Osteocyte (in vitro differentiated cells): Measurements from ENCODE around the gene CBX3. TPM values are rescaled to one million over a fixed set of nuclear protein-coding genes. Genes with fewer than 3 reads are reported as not detected.
A peak's percentile ranks its signal among the peaks of the same experiment; 100 is the strongest.
"Not testable (repeated sequence)": the region's sequence is repeated elsewhere in the genome, so short reads cannot be mapped to it uniquely, and the experiment has no call there.

Experiments
- DNase-seq: peaks from one replicate; pipeline ENCODE4 v3.0.0; 2021; ENCODE audit warnings: mixed read lengths; ENCODE audit not compliant: unreplicated experiment; ENCODE audit errors: extremely low spot score
- H3K27ac Mint-ChIP-seq: one replicate; pipeline ENCODE4 v1.8.0; 2021; ENCODE audit warnings: mild to moderate bottlenecking, mixed read lengths; ENCODE audit not compliant: unreplicated experiment
- H3K27me3 Mint-ChIP-seq: one replicate; pipeline ENCODE4 v1.8.0; 2021; ENCODE audit warnings: mixed read lengths; ENCODE audit not compliant: unreplicated experiment
- H3K36me3 Mint-ChIP-seq: one replicate; pipeline ENCODE4 v1.8.0; 2021; ENCODE audit warnings: mixed read lengths; ENCODE audit not compliant: unreplicated experiment
- H3K4me1 Mint-ChIP-seq: one replicate; pipeline ENCODE4 v1.8.0; 2021; ENCODE audit warnings: mixed read lengths; ENCODE audit not compliant: unreplicated experiment
- H3K4me3 Mint-ChIP-seq: one replicate; pipeline ENCODE4 v1.8.0; 2021; ENCODE audit warnings: mild to moderate bottlenecking, moderate library complexity, mixed read lengths; ENCODE audit not compliant: unreplicated experiment
- H3K9me3 Mint-ChIP-seq: one replicate; pipeline ENCODE4 v1.8.0; 2021; ENCODE audit warnings: mixed read lengths; ENCODE audit not compliant: unreplicated experiment
- total RNA-seq: library from RNA; stranded (reverse); gene quantifications from 2 replicates; pipeline ENCODE4 v1.2.1, GENCODE V29; 2021
- TF ChIP-seq, protein P1 (sequence below): fragments of 200-600 bp; sonication (generic); IDR thresholded peaks from 2 replicates; pipeline ENCODE4 v1.5.0; 2021; ENCODE audit warnings: antibody characterized with exemption, mild to moderate bottlenecking, moderate library complexity

CBX3 gene
- total RNA-seq, 1 donor from 2014 or later = 133 TPM

DNA sequence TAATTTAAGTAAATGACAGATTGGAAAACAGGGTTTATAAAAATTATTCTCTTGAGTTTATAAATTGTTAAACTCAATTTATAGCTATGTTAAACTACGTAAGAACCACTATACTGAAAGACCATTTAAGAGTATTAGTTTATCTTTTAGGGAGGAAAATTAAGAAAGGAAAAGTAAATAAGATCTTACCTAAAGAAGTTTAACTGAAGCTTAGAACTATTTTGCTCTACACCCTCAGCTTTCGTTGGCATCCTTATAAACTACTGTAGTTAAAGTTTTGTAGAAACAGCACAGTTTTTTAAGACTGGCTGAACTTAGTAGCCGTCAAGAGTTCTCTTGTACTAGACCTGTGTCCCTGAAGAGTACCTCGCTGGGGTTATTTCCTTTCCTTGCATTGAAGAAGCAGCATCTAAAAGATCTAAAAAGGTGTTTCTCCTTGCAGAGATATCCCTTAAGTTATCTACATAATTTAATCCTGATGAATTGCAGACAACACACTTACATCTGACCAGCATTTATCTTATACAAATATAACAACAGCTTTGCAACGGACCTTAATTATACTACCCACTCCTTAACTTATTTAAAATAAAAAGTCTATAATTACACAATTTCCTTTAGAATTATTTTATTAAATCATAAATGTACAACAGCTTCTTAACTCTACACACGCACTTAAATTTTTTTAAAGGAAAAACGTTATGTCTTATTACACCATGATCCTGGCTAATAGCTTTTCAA, 10.1 kb upstream of the CBX3 start:
- Mint-ChIP-seq H3K36me3 (peaks cover 92% of the 10 kb centered on the region), H3K4me1 (peaks cover 47% of the 10 kb centered on the region), H3K27ac (no peak overlapping the region), H3K9me3 (no peaks in the 10 kb centered on the region), H3K4me3 (no peak overlapping the region), H3K27me3 (no peaks in the 10 kb centered on the region)
- TF ChIP-seq, protein P1, sequence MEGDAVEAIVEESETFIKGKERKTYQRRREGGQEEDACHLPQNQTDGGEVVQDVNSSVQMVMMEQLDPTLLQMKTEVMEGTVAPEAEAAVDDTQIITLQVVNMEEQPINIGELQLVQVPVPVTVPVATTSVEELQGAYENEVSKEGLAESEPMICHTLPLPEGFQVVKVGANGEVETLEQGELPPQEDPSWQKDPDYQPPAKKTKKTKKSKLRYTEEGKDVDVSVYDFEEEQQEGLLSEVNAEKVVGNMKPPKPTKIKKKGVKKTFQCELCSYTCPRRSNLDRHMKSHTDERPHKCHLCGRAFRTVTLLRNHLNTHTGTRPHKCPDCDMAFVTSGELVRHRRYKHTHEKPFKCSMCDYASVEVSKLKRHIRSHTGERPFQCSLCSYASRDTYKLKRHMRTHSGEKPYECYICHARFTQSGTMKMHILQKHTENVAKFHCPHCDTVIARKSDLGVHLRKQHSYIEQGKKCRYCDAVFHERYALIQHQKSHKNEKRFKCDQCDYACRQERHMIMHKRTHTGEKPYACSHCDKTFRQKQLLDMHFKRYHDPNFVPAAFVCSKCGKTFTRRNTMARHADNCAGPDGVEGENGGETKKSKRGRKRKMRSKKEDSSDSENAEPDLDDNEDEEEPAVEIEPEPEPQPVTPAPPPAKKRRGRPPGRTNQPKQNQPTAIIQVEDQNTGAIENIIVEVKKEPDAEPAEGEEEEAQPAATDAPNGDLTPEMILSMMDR = no peak
- no peak for DNase-seq

DNA sequence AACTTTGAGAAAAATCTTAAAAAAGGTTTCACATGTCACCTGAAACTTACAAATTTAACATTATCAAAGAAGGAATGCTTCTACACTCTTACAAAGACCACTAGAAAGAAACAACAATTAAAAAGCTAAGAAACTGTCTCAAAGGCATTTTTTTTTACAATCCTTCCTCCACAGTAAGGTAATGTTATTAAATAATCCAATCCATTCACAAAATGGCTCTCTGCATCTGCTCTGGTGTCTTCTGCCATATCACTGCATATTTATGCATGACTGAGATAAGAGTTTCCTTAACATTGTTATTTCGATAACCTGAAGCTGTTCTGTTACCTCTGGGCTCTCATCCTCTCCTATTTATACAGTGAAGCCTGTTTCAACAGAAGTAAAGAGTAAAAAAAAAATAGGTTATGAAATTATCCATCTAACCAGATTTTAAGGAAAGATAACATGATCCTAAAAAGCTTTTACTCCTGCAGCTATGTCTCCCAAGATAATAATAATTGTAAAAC, 9.5 kb upstream of the CBX3 start:
- H3K4me1 Mint-ChIP-seq = peaks cover 51% of the 10 kb centered on the region
- H3K27me3 Mint-ChIP-seq = no peaks in the 10 kb centered on the region
- TF ChIP-seq, protein P1 = no peak
- H3K9me3 Mint-ChIP-seq = no peaks in the 10 kb centered on the region
- DNase-seq = no peak
- no peak overlapping the region for H3K4me3 Mint-ChIP-seq
- H3K36me3 Mint-ChIP-seq = peaks cover 92% of the 10 kb centered on the region
- no peak overlapping the region for H3K27ac Mint-ChIP-seq

DNA sequence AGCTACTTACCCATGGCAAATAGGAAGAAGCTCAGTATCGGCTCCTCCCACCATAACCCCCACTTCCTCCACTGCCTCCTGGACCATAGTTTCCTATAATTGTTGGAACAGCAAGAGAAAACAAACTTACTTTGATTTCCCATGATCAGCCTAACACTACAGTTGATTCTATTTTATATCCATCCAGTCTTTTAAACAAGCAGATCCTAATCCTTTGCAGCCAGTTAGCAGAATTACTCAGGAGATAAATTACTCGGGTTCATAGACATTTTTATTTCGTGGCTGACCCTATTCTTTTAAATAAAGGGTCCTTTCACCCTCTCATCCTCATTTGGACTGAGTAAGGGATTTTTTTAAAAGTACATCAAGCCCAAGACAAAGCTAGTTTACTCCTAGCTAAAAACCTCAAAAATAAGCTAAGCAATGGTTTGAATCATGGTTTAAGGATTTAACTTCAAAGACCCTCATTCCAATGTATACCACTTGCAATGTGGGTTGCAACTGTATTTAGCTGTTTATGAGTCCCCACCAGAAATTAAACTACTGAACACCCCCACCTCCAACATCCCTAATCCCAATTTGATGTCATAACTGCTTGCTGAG, 9.0 kb upstream of the CBX3 start:
- Mint-ChIP-seq H3K27me3 (no peaks in the 10 kb centered on the region), H3K27ac (no peak overlapping the region), H3K4me3 (no peak overlapping the region), H3K9me3 (no peaks in the 10 kb centered on the region), H3K4me1 (peaks cover 56% of the 10 kb centered on the region), H3K36me3 (peaks cover 92% of the 10 kb centered on the region)
- no peak for DNase-seq
- TF ChIP-seq, protein P1 = no peak

DNA sequence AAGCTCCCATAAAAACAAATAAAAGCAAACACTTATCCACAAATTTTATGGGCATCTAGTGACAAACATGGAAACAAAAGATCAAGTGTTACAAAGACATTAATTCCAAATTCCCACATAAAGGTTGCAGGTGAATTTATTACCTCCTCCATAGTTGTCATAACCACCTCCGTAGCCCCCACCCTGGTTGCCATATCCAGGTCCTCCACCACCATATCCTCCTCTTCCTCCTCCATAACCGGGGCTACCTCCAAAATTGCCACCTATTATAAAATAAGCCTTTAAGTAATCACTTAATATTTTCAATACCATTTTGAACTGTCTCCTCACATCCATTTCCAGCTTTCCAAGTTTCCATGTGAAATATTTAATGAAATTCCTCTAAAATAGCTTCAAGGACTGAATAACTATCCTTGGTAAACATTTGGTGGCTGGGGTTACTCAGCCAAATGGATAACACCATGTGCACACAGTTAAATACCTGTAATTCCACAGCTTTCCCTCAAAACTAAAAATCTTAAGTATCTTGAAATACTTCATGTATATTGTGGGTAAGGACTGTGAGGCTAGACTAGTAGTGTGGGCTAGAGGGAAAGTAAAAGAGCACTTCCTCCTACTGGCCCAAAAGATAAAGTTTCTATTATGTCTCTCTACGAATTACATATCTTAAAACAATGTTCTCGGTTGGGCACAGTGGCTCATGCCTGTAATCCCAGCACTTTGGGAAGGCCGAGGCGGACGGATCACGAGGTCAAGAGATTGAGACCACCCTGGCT, 7.9 kb upstream of the CBX3 start:
- H3K4me3 Mint-ChIP-seq = no peak overlapping the region
- DNase-seq = no peak
- peak overlapping the region; percentile 50 for H3K27ac Mint-ChIP-seq
- H3K9me3 Mint-ChIP-seq = no peaks in the 10 kb centered on the region
- TF ChIP-seq, protein P1 = no peak
- peaks cover 90% of the 10 kb centered on the region for H3K36me3 Mint-ChIP-seq
- H3K4me1 Mint-ChIP-seq = peaks cover 56% of the 10 kb centered on the region
- H3K27me3 Mint-ChIP-seq = no peaks in the 10 kb centered on the region

DNA sequence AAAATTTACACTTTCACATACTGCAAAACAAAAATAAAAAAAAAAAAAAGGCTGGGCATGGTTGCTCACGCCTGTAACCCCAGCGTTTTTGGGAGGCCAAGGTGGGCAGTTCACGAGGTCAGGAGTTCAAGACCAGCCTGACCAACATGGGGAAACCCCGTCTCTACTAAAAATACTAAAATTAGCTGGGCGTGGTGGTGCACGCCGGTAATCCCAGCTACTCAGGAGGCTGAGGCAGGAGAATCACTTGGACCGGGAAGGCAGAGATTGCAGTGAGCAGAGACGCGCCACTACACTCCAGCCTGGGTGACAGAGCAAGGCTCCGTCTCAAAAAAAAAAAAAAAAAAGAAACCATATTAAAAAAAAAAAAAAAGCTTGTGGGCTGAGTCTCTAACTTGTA, 6.8 kb upstream of the CBX3 start:
- H3K36me3 Mint-ChIP-seq = peaks cover 92% of the 10 kb centered on the region
- not testable (repeated sequence) for H3K9me3 Mint-ChIP-seq, DNase-seq, H3K27ac Mint-ChIP-seq, H3K4me3 Mint-ChIP-seq, H3K27me3 Mint-ChIP-seq
- peaks cover 56% of the 10 kb centered on the region for H3K4me1 Mint-ChIP-seq
